Upper lobe of right lung (tissue), 1 donor: ENCODE measurements around the gene TRAF4. TPM values are rescaled to one million over a fixed set of nuclear protein-coding genes. Genes with fewer than 3 reads are reported as not detected.
"Not testable (repeated sequence)": the region's sequence is repeated elsewhere in the genome, so short reads cannot be mapped to it uniquely, and the experiment has no call there.

Experiments
- ATAC-seq: fragments of 200-7000 bp; cut with Tn5 transposase; one replicate; pipeline ENCODE4 v1.9.1; 2020; ENCODE audit warnings: mild to moderate bottlenecking, moderate library complexity
- DNase-seq: peaks from one replicate; pipeline ENCODE4 v3.0.0-alpha.2; 2020
- H3K27ac ChIP-seq: fragments of 200-600 bp; one replicate; pipeline ENCODE4 v1.8.0; 2022
- H3K27me3 ChIP-seq: fragments of 200-600 bp; one replicate; pipeline ENCODE4 v1.8.0; 2022; ENCODE audit warnings: mild to moderate bottlenecking
- H3K36me3 ChIP-seq: fragments of 200-600 bp; one replicate; pipeline ENCODE4 v1.8.0; 2022
- H3K4me1 ChIP-seq: fragments of 200-600 bp; one replicate; pipeline ENCODE4 v1.8.0; 2022
- H3K4me3 ChIP-seq: fragments of 200-600 bp; one replicate; pipeline ENCODE4 v1.8.0; 2022; ENCODE audit warnings: mild to moderate bottlenecking
- H3K9me3 ChIP-seq: fragments of 200-600 bp; one replicate; pipeline ENCODE4 v1.8.0; 2022
- intact Hi-C: fragments of 100-400 bp; cut with DNase I; formaldehyde crosslinking; loops from one replicate; pipeline ENCODE4 v1.11.0; 2022
- total RNA-seq: library from RNA; stranded (reverse); fragmentation: NEBNext Ultra II Directional; extraction: Animal tissue kit (Norgen Biotek cat#: 25700); gene quantifications from one replicate; pipeline ENCODE4 v1.2.1, GENCODE V29; 2021
- TF ChIP-seq, protein P1 (sequence below): fragments of 200-600 bp; IDR thresholded peaks from one replicate; pipeline ENCODE4 v1.8.0; 2022; ENCODE audit warnings: antibody characterized with exemption
- donor health status: DM: no; HTN: yes; CAD: no; lungs with severe emphysema.

The TRAF4 gene
- total RNA-seq, 1 donor from 2014 or later, result 65.9 TPM

DNA sequence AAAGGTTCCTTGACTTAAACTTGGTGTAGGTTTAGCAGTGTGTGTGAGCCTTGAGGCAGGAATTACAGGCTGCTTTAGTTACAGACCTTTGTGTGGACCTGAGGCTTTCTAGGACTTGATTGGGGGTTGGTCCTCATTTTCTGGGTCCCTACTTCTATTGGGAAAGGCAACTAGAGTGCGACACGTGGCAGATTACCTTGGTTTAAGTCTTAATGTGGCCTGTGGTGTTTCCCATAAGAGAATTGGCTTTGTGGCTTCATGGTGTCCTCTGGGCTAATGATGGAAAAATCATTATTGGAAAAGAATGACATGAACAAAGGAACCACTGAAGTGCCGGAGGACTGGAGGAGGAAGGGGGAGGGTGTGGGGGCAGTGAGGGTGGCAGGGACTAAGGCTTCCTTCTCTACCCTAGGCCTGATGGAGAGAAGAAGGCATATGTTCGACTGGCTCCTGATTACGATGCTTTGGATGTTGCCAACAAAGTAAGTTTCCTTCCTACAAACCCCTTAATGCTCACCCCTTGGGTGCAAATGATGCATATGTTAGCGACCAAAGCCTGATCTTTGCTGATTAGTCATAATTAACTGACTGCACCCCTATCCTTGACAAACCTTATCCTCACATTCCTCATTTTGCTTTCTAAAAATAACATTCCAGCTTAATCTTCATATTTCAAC, 20.5 kb upstream of the TRAF4 start:
- Histone ChIP-seq H3K4me3 (no peak overlapping the region), H3K36me3 (peaks cover 41% of the 10 kb centered on the region), H3K9me3 (no peaks in the 10 kb centered on the region), H3K4me1 (peaks cover 55% of the 10 kb centered on the region), H3K27ac (no peak overlapping the region), H3K27me3 (no peaks in the 10 kb centered on the region)
- intact Hi-C loops, result no loop called here
- DNase-seq (no peak), ATAC-seq (no peak)
- TF ChIP-seq, protein P1, sequence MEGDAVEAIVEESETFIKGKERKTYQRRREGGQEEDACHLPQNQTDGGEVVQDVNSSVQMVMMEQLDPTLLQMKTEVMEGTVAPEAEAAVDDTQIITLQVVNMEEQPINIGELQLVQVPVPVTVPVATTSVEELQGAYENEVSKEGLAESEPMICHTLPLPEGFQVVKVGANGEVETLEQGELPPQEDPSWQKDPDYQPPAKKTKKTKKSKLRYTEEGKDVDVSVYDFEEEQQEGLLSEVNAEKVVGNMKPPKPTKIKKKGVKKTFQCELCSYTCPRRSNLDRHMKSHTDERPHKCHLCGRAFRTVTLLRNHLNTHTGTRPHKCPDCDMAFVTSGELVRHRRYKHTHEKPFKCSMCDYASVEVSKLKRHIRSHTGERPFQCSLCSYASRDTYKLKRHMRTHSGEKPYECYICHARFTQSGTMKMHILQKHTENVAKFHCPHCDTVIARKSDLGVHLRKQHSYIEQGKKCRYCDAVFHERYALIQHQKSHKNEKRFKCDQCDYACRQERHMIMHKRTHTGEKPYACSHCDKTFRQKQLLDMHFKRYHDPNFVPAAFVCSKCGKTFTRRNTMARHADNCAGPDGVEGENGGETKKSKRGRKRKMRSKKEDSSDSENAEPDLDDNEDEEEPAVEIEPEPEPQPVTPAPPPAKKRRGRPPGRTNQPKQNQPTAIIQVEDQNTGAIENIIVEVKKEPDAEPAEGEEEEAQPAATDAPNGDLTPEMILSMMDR, result no peak

DNA sequence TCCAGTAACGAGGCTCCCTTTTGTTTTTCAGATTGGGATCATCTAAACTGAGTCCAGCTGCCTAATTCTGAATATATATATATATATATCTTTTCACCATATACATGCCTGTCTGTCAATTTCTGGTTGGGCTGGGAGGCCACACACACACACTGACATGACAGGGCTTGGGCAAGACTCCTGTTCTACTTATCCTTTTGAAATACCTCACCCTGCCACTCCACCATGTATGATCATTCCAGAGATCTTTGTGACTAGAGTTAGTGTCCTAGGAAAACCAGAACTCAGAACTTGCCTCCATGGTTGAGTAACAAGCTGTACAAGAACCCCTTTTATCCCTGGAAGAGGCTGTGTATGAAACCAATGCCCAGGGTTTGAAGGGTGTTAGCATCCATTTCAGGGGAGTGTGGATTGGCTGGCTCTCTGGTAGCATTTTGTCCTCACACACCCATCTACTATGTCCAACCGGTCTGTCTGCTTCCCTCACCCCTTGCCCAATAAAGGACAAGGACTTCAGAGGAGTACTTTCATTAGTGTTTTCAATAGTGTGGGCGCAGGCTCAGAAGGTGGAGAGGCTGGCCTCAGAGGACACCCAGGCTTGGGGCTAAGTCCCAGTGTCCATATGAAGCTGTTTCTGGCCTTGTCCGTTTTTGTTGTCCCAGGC, 19.8 kb upstream of the TRAF4 start:
- H3K27me3 ChIP-seq, H3K9me3 ChIP-seq, H3K4me3 ChIP-seq, intact Hi-C loops, ATAC-seq, DNase-seq: not testable (repeated sequence)
- peaks cover 41% of the 10 kb centered on the region for H3K36me3 ChIP-seq
- peak overlapping the region; percentile 81 for H3K27ac ChIP-seq
- peaks cover 49% of the 10 kb centered on the region for H3K4me1 ChIP-seq

GRCh38 chr17:28724500-28725165, 19.2 kb upstream of the TRAF4 start:
- TF ChIP-seq, protein P1, result no peak
- peaks cover 52% of the 10 kb centered on the region for H3K4me1 ChIP-seq
- DNase-seq (no peak), ATAC-seq (no peak)
- intact Hi-C loops, result no loop called here
- H3K36me3 ChIP-seq, result peaks cover 41% of the 10 kb centered on the region
- no peaks in the 10 kb centered on the region for H3K9me3 ChIP-seq
- H3K27me3 ChIP-seq, result no peaks in the 10 kb centered on the region
- H3K27ac ChIP-seq, result peak overlapping the region; percentile 81
- peak overlapping the region; percentile 64 for H3K4me3 ChIP-seq

DNA sequence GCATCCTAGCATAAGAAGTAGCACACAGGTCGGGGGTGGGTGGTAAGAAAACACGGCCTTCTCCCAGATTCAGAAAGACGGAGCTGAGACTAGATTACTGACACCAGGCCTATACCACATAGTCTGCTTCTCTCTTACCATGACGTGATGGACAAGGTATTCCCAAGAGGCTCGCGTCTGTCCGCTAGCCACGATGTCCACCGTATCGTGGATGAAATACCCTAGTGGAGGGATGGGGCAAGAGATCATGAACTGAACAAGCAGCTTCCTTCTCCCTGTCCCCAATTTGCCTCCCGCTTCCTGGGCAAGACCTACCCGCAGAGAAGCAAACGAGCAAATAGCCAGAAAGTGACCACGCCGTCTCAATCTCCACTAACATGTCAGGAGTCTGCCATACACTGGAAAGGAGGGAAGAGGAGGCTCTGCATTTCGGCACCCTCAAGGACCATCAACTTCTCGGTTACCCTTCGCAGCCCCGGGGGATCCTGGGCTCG, 18.6 kb upstream of the TRAF4 start:
- H3K4me1 ChIP-seq, result peaks cover 53% of the 10 kb centered on the region
- no peaks in the 10 kb centered on the region for H3K9me3 ChIP-seq
- ATAC-seq, result no peak
- H3K27ac ChIP-seq, result peak overlapping the region; percentile 81
- no peak for DNase-seq
- H3K36me3 ChIP-seq, result peaks cover 41% of the 10 kb centered on the region
- H3K4me3 ChIP-seq, result peak overlapping the region; percentile 64
- intact Hi-C loops, result no loop called here
- TF ChIP-seq, protein P1, result no peak
- H3K27me3 ChIP-seq, result no peaks in the 10 kb centered on the region

DNA sequence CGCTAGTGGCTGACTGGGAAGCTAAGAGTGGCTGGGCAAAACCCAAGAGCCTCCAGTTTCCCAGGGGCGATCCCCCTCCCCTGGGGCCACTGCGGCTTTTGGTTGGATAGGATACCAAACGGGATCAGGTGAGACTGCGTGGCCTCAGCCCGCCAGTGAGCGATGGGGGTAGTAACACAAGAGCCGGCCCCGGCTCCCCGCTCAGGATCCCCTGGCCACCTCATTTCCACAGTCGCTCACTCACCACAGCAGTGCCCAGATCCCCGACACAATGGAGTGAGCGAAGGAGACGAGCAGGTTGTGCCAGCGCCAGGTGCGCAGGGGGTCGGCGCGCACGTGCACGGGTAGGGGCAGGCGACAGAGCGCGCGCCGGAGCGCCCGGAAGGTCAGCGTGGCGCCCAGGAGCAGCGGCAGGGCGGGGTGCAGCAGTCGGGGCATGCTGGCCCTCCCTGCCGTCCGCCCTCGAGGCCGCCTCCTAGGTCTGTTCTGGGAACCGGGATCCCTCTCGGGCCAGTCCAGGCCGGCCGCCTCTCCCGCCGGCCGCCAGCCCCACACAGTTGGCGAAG, 18.1 kb upstream of the TRAF4 start:
- Histone ChIP-seq H3K27me3 (no peaks in the 10 kb centered on the region), H3K4me1 (peaks cover 49% of the 10 kb centered on the region), H3K27ac (peak overlapping the region; percentile 81), H3K4me3 (peak overlapping the region; percentile 64), H3K9me3 (no peaks in the 10 kb centered on the region), H3K36me3 (peaks cover 41% of the 10 kb centered on the region)
- peak; percentile 85 for DNase-seq
- TF ChIP-seq, protein P1, result no peak
- ATAC-seq, result peak; percentile 2
- intact Hi-C loops, result no loop called here
